Spleen (tissue), 7 donors: ENCODE data around the gene AFAP1L2.

Experiments
- CTCF ChIP-seq, 11 experiments: fragments of 200-600 bp in 7 of 11; fragments of 450-650 bp in 4 of 11; sonication (generic) in 4 of 11; IDR thresholded peaks in 8 of 11; conservative IDR thresholded peaks in 3 of 11; 1 replicate in 7 of 11; 2 replicates in 4 of 11; pipeline versions ENCODE4 v1.4.0 to v1.8.0; 2016 to 2021; ENCODE audit warnings: antibody characterized with exemption in 11 of 11, inconsistent platforms in 4 of 11, mild to moderate bottlenecking in 1 of 11
- POLR2AphosphoS5 ChIP-seq, 3 donors: sonication (generic); formaldehyde crosslinking; IDR thresholded peaks; one replicate each; pipeline ENCODE4 v1.5.1; 2017; ENCODE audit warnings: antibody characterized with exemption in 3 of 3
- donor health status: DM: no; HTN: no; CAD: no; lungs with moderate emphysema.
- donor health status: DM: no; HTN: no; CAD: no.
- donor health status: DM: no; HTN: no; CAD: no.

- TF ChIP-seq POLR2AphosphoS5 (IDR thresholded peaks at IDR 0.05) = no peak
- TF ChIP-seq CTCF (IDR thresholded peaks at IDR 0.05 in 8 of 11, conservative IDR thresholded peaks at IDR 0.05 in 3 of 11) = no peak
Measured at GRCh38 chr10:114441107-114441506, 36.8 kb upstream of the AFAP1L2 start.
